Bronchial epithelial cell (primary cell): ENCODE data around the gene CCDC91. TPM values are rescaled to one million over a fixed set of nuclear protein-coding genes. Genes with fewer than 3 reads are reported as not detected.
A peak's percentile ranks its signal among the peaks of the same experiment; 100 is the strongest.
"Not testable (repeated sequence)": the region's sequence is repeated elsewhere in the genome, so short reads cannot be mapped to it uniquely, and the experiment has no call there.

Experiments
- DNase-seq: peaks from one replicate; pipeline ENCODE4 v3.0.0-alpha.2; 2010; ENCODE audit warnings: low read depth
- FAIRE-seq: peaks from 2 replicates; lab custom pipeline; 2011; peaks lifted over from hg19 to GRCh38; lab: Jason Lieb, UNC
- H3K27me3 ChIP-seq: 2 replicates; pipeline ENCODE4 v1.5.1; 2011; ENCODE audit warnings: low read length; ENCODE audit not compliant: control insufficient read depth, insufficient read depth
- H3K36me3 ChIP-seq: 2 replicates; pipeline ENCODE4 v1.5.1; 2011; ENCODE audit warnings: low read length; ENCODE audit not compliant: control insufficient read depth, insufficient read depth
- H3K4me3 ChIP-seq: 2 replicates; pipeline ENCODE4 v1.5.1; 2011; ENCODE audit warnings: mild to moderate bottlenecking, low read depth, low read length, control low read depth
- total RNA-seq: library from RNA; depleted of rRNA; stranded (reverse); fragments of >200 nt; gene quantifications from 2 replicates; pipeline ENCODE4 v1.2.1, GENCODE V29; 2014
- TF ChIP-seq, protein P1 (sequence below): IDR thresholded peaks from 2 replicates; pipeline ENCODE4 v1.5.1; 2011; ENCODE audit warnings: mild to moderate bottlenecking, moderate library complexity, low read length, control low read depth, inconsistent platforms; ENCODE audit not compliant: insufficient read depth, severe bottlenecking

The CCDC91 gene
- total RNA-seq, 1 donor from 2014 or later = 26.3 TPM

DNA sequence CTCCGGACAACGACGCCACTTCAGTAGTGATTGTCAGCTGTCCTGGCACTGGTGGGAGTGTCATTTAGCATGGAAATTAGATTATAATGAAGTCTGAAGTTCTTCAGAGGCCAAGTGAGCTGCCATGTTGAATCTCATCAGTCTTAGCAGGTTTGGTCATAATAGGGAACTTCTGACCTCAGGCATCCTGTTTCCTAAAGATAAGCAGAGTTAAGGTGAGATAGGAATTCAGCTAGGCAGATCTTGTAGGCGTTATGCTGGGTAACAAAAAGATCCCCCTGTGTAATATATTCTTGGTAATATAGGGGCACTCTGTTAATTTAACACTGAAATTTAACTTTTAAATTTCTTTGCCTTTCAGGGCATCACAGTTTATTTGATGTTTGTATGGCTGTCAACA is 137.5 kb downstream of the CCDC91 start:
- Histone ChIP-seq H3K27me3 (no peaks in the 10 kb centered on the region), H3K36me3 (no peaks in the 10 kb centered on the region), H3K4me3 (no peak overlapping the region)
- TF ChIP-seq, protein P1, sequence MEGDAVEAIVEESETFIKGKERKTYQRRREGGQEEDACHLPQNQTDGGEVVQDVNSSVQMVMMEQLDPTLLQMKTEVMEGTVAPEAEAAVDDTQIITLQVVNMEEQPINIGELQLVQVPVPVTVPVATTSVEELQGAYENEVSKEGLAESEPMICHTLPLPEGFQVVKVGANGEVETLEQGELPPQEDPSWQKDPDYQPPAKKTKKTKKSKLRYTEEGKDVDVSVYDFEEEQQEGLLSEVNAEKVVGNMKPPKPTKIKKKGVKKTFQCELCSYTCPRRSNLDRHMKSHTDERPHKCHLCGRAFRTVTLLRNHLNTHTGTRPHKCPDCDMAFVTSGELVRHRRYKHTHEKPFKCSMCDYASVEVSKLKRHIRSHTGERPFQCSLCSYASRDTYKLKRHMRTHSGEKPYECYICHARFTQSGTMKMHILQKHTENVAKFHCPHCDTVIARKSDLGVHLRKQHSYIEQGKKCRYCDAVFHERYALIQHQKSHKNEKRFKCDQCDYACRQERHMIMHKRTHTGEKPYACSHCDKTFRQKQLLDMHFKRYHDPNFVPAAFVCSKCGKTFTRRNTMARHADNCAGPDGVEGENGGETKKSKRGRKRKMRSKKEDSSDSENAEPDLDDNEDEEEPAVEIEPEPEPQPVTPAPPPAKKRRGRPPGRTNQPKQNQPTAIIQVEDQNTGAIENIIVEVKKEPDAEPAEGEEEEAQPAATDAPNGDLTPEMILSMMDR = no peak
- DNase-seq = no peak
- no peak for FAIRE-seq

DNA sequence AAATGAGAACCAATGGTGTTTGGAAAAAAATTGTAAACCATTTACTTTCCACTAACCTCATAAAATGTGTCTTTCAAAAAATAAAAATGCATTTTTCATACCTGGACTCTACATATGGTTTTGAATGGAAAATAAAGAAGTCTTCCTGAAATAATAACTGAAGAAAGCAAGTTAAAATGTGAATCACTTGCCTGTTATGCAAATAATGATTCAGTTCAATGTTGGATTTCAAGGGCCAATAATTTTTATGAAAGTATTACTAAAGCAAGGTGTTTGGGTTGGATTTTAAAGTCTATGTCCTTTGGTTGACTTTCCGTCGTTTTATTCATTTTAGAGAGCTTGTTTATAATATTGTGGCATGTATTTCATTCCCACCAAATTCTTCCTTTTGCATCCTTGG is 138.7 kb downstream of the CCDC91 start:
- DNase-seq (peak; percentile 14), FAIRE-seq (no peak)
- TF ChIP-seq, protein P1 = no peak
- Histone ChIP-seq H3K27me3 (no peaks in the 10 kb centered on the region), H3K36me3 (no peaks in the 10 kb centered on the region), H3K4me3 (no peak overlapping the region)

DNA sequence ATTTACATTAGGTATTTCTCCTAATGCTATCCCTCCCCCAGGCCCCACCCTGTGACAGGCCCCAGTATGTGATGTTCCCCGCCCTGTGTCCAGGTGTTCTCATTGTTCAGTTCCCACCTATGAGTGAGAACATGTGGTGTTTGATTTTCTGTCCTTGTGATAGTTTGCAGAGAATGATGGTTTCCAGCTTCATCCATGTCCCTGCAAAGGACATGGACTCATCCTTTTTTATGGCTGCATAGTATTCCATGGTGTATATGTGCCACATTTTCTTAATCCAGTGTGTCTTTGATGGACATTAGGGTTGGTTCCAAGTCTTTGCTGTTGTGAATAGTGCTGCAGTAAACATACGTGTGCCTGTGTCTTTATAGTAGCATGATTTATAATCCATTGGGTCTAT is 139.5 kb downstream of the CCDC91 start:
- not testable (repeated sequence) for FAIRE-seq, H3K4me3 ChIP-seq, DNase-seq, H3K27me3 ChIP-seq, H3K36me3 ChIP-seq

DNA sequence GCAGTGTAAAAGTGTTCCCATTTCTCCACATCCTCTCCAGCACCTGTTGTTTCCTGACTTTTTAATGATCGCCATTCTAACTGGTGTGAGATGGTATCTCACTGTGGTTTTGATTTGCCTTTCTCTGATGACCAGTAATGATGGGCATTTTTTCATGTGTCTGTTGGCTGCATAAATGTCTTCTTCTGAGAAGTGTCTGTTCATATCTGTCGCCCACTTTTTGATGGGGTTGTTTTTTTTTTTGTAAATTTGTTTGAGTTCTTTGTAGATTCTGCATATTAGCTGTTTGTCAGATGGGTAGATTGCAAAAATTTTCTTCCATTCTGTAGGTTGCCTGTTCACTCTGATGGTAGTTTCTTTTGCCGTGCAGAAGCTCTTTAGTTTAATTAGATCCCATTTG is 140.0 kb downstream of the CCDC91 start:
- not testable (repeated sequence) for FAIRE-seq, H3K4me3 ChIP-seq, H3K27me3 ChIP-seq, H3K36me3 ChIP-seq, DNase-seq

DNA sequence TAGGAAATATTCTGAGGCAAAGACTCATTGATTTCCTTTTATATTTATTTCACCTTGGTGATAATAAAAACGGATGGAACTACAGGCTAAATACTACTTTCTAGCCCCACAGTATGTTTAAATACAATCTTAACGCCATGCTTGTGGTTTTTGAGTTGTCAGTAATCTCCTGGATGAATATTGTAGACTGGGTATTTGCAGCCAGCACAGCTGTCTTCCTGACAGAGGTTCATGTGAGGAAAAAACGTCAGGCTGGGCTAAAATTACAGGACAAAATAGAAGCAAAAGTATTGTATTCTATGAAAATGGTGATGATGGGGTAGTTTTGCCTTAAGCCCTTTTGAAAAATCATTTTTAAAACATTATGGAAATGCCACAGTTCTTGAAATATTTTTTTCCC is 140.9 kb downstream of the CCDC91 start:
- TF ChIP-seq, protein P1 = no peak
- Histone ChIP-seq H3K36me3 (no peaks in the 10 kb centered on the region), H3K4me3 (no peak overlapping the region), H3K27me3 (no peaks in the 10 kb centered on the region)
- FAIRE-seq (no peak), DNase-seq (no peak)

DNA sequence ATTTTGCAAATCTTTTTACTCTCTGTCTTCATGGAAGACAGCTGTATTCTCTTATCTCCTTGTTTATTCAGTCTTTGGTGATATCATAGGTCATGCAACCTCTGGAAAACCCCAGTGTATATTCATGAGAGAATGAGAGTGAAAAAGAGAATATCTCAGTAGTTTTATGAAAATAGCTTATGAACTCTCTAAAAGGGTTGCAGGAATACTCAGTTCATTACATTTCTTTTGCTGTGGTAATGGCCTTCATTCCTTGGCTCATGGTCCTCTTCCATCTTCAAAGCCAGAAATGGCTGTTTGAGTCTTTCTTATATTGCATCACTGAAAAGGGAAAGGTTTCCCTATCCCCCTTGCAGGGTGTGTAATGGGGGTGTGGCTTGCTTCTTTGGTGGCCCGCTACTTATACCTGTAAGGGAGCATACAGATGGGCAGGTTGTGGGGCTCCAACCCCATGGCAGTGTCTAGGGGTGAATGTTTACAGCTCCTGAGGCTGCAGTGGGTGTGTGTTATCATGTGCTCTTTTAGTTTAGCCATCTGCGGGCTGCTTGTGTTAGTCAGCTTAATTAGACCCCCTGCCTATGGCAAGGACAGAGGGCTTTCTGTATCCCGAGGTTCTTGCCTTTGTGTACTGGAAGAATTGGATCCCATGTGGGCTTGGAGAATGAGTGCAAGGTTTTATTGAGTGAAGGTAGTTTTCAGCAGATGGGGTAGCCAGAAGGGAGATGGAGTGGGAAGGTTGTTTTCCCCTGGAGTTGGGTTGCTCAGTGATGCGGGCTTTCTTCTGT is 150.2 kb downstream of the CCDC91 start:
- Histone ChIP-seq H3K27me3 (no peaks in the 10 kb centered on the region), H3K36me3 (no peaks in the 10 kb centered on the region), H3K4me3 (no peak overlapping the region)
- DNase-seq (no peak), FAIRE-seq (no peak)
- TF ChIP-seq, protein P1 = no peak

DNA sequence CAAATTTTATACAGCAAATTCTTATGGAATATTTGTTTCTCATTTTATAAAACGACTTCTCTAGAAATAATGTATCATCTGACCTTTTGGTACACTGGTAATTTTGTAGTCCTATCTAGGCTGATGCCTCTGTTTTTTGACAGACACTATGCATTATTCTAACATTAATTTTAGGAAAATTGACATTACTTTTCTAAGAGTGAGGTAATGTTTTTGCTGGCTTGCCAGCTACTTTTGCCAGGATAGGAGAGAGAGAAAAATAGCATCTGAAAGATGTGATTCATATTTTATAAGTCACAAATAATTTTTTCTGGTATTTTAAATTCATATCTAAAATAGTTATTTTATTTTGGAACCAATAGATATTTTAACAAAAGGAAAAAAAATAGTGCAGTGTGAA is 153.5 kb downstream of the CCDC91 start:
- no peak for DNase-seq
- TF ChIP-seq, protein P1 = no peak
- no peak for FAIRE-seq
- Histone ChIP-seq H3K36me3 (no peaks in the 10 kb centered on the region), H3K4me3 (no peak overlapping the region), H3K27me3 (no peaks in the 10 kb centered on the region)
